ENCODE results near the gene FANCD2.
"Not testable (repeated sequence)": the region's sequence is repeated elsewhere in the genome, so short reads cannot be mapped to it uniquely, and the experiment has no call there.

Gene FANCD2

GRCh38 chr3:10119376-10119775 is 93.1 kb downstream of the FANCD2 start:
- TF ChIP-seq CTCF (IDR thresholded peaks at IDR 0.05) (no peak), ZFX (IDR thresholded peaks at IDR 0.05; ENCODE audit: borderline replicate concordance) (no peak)
- H3K27ac ChIP-seq = no peak overlapping the region

GRCh38 chr3:10121064-10121463 is 94.8 kb downstream of the FANCD2 start:
- no peak for TF ChIP-seq ZFX (IDR thresholded peaks at IDR 0.05; ENCODE audit: borderline replicate concordance)
- no peak for TF ChIP-seq CTCF (IDR thresholded peaks at IDR 0.05)
- H3K27ac ChIP-seq = no peak overlapping the region

DNA sequence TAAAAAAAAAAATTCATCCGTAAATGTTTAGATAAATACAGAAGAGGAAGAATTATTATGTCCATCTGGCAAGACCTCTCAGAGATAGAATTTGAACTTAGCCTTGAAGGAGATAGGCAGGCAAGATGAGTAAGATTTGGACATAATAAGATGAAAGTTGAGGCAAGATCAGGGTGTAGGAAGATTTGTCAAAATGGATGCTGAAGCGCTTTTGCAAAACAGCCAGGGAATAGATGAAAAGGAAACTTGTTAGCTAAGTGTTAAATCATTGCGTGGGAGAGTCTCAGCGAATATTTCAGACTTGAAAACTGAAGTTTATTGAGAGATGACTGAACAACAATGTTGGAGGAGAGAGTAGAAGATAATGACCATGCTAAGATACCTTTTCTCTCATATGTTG is 96.5 kb downstream of the FANCD2 start:
- H3K27ac ChIP-seq = no peak overlapping the region
- no peak for TF ChIP-seq ZFX (IDR thresholded peaks at IDR 0.05; ENCODE audit: borderline replicate concordance)
- TF ChIP-seq CTCF (IDR thresholded peaks at IDR 0.05) = no peak

- H3K27ac ChIP-seq = not testable (repeated sequence)
Observed at GRCh38 chr3:10135872-10136271, 109.6 kb downstream of the FANCD2 start.

DNA sequence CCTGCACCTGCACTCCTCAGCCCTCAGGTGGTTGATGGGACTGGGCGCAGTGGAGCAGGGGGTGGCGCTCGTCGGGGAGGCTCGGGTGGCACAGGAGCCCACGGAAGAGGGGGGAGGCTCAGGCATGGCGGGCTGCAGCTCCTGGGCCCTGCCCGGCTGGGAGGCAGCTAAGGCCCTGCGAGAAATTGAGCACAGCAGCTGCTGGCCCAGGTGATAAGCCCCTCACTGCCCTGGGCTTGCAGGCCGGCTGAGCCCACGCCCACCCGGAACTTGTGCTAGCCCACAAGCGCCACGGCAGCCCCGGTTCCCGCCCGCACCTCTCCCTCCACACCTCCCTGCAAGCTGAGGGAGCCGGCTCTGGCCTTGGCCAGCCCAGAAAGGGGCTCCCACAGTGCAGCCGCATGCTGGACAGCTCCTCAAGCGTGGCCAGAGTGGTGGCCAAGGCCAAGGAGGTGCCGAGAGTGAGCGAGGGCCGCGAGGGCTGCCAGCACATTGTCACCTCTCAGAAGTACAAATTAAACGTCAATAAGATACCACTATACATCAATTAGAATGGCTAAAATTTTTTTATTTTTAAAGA is 110.3 kb downstream of the FANCD2 start:
- TF ChIP-seq ZFX (IDR thresholded peaks at IDR 0.05; ENCODE audit: borderline replicate concordance) (no peak), CTCF (IDR thresholded peaks at IDR 0.05) (no peak)
- no peak overlapping the region for H3K27ac ChIP-seq

GRCh38 chr3:10137178-10137577 is 110.9 kb downstream of the FANCD2 start:
- TF ChIP-seq ZFX (IDR thresholded peaks at IDR 0.05; ENCODE audit: borderline replicate concordance) = no peak
- no peak for TF ChIP-seq CTCF (IDR thresholded peaks at IDR 0.05)
- no peak overlapping the region for H3K27ac ChIP-seq

GRCh38 chr3:10140996-10141546 is 114.8 kb downstream of the FANCD2 start:
- H3K27ac ChIP-seq = peak overlapping the region; percentile 92

More at GRCh38 chr3:10140996-10141546, 114.8 kb downstream of the FANCD2 start:
- TF ChIP-seq CTCF (IDR thresholded peaks at IDR 0.05) (no peak), ZFX (IDR thresholded peaks at IDR 0.05; ENCODE audit: borderline replicate concordance) (no peak)
